HepG2 (cell line): ENCODE measurements around the gene CDK12. TPM values are rescaled to one million over a fixed set of nuclear protein-coding genes. Genes with fewer than 3 reads are reported as not detected.

ENCODE experiments used
- ARHGAP35 ChIP-seq: sonication (generic); formaldehyde crosslinking; IDR thresholded peaks from 2 replicates; pipeline ENCODE4 v1.9.0; 2022; ENCODE audit warnings: mild to moderate bottlenecking, inconsistent platforms, moderate library complexity, missing genetic modification reagents, borderline replicate concordance
- FOSL1 ChIP-seq: sonication (generic); formaldehyde crosslinking; IDR thresholded peaks from 2 replicates; pipeline ENCODE4 v1.9.0; 2021; ENCODE audit warnings: missing genetic modification reagents, borderline replicate concordance
- HNRNPH1 ChIP-seq: fragments of 200-400 bp; formaldehyde crosslinking; optimal IDR thresholded peaks from 2 replicates; pipeline ENCODE3; 2017; ENCODE audit warnings: mild to moderate bottlenecking, low read depth, low read length
- NFKB2 ChIP-seq: sonication (generic); formaldehyde crosslinking; IDR thresholded peaks from 2 replicates; pipeline ENCODE4 v1.4.0; 2020; ENCODE audit warnings: missing genetic modification reagents, borderline replicate concordance
- NR2F2 ChIP-seq: IDR thresholded peaks from 2 replicates; pipeline ENCODE4 v1.6.1; 2012; ENCODE audit warnings: low read depth, inconsistent platforms, borderline replicate concordance
- PTBP1 ChIP-seq: fragments of 200-400 bp; formaldehyde crosslinking; IDR thresholded peaks from 2 replicates; pipeline ENCODE4 v1.6.1; 2018; ENCODE audit warnings: low read length, low read depth; ENCODE audit not compliant: poor library complexity, severe bottlenecking
- SRSF9 ChIP-seq: fragments of 200-400 bp; formaldehyde crosslinking; IDR thresholded peaks from 2 replicates; pipeline ENCODE4 v1.6.1; 2018; ENCODE audit warnings: borderline replicate concordance, mild to moderate bottlenecking, low read depth, low read length; ENCODE audit not compliant: insufficient read depth, poor library complexity, severe bottlenecking
- ZNF225 ChIP-seq: sonication (generic); formaldehyde crosslinking; IDR thresholded peaks from 2 replicates; pipeline ENCODE4 v1.4.0; 2020; ENCODE audit warnings: mild to moderate bottlenecking, missing genetic modification reagents
- ZNF430 ChIP-seq: sonication (generic); formaldehyde crosslinking; IDR thresholded peaks from 2 replicates; pipeline ENCODE4 v1.9.0; 2021; ENCODE audit warnings: mild to moderate bottlenecking, missing genetic modification reagents
- ZNF557 ChIP-seq: sonication (generic); formaldehyde crosslinking; IDR thresholded peaks from 2 replicates; pipeline ENCODE4 v1.4.0; 2020; ENCODE audit warnings: missing genetic modification reagents
- ZSCAN25 ChIP-seq: sonication (generic); formaldehyde crosslinking; IDR thresholded peaks from 2 replicates; pipeline ENCODE4 v1.8.0; 2022; ENCODE audit warnings: mild to moderate bottlenecking, missing genetic modification reagents
- polyA plus RNA-seq, 8 experiments: library from polyadenylated mRNA; depleted of rRNA in 3 of 8; stranded (reverse) in 7 of 8; unstranded in 1 of 8; fragments of >200 nt; fragmentation: Illumina TruSeq in 4 of 8; extraction: Trizol in 4 of 8; gene quantifications; 2 replicates each; pipeline versions ENCODE4 v1.2.1 to v1.2.3, GENCODE V29; 2011 to 2016; ENCODE audit warnings: low read depth in 4 of 8, missing spikeins in 1 of 8, mixed read lengths in 1 of 8; ENCODE audit not compliant: insufficient read depth in 1 of 8
- total RNA-seq, 5 experiments: library from RNA; depleted of rRNA; stranded (reverse); fragments of >200 nt; fragmentation: Illumina TruSeq; extraction: Trizol; gene quantifications; 2 replicates each; pipeline ENCODE4 v1.2.3, GENCODE V29; 2016; ENCODE audit warnings: low read depth in 1 of 5
- TF ChIP-seq, protein P1 (sequence below): sonication (generic); formaldehyde crosslinking; IDR thresholded peaks from 2 replicates; pipeline ENCODE4 v1.4.0; 2020; ENCODE audit warnings: mild to moderate bottlenecking, missing genetic modification reagents, borderline replicate concordance
- TF ChIP-seq, protein P2 (sequence below): sonication (generic); formaldehyde crosslinking; conservative IDR thresholded peaks from 2 replicates; pipeline ENCODE4 v1.4.0; 2020; ENCODE audit warnings: mild to moderate bottlenecking, missing genetic modification reagents, moderate library complexity
- TF ChIP-seq, protein P3 (sequence below): sonication (generic); formaldehyde crosslinking; IDR thresholded peaks from 2 replicates; pipeline ENCODE4 v1.5.0; 2020; ENCODE audit warnings: mild to moderate bottlenecking, missing genetic modification reagents, moderate library complexity
- TF ChIP-seq, protein P4 (sequence below): sonication (generic); formaldehyde crosslinking; IDR thresholded peaks from 2 replicates; pipeline ENCODE4 v1.5.0; 2020; ENCODE audit warnings: missing genetic modification reagents
- TF ChIP-seq, protein P5 (sequence below): sonication (generic); formaldehyde crosslinking; IDR thresholded peaks from 2 replicates; pipeline ENCODE4 v1.9.0; 2021; ENCODE audit warnings: missing genetic modification reagents, mild to moderate bottlenecking, borderline replicate concordance

CDK12 gene
- total and polyA plus RNA-seq, 2 of the 13 experiments (the other 11 are each of a cell fraction or from before 2014, with no cell fraction given) = 24.0 to 88.6 TPM

DNA sequence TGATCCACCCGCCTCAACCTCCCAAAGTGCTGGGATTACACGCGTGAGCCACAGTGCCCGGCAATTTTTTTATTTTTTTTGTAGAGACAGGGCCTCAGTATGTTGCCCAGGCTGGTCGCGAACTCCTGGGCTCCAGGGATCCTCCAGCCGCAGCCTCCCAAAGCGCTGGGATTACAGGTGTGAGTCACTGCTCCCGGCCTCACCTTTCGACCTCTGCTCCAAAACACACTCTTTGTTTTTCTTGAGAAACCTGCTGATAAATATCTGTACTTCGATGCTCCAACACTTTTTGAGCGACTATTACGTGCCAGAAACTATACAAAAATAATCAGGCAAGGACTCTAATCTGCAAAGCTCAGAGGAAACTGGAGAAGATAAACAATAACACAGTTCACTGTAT, 11.2 kb upstream of the CDK12 start (continued):
- TF ChIP-seq, protein P1, sequence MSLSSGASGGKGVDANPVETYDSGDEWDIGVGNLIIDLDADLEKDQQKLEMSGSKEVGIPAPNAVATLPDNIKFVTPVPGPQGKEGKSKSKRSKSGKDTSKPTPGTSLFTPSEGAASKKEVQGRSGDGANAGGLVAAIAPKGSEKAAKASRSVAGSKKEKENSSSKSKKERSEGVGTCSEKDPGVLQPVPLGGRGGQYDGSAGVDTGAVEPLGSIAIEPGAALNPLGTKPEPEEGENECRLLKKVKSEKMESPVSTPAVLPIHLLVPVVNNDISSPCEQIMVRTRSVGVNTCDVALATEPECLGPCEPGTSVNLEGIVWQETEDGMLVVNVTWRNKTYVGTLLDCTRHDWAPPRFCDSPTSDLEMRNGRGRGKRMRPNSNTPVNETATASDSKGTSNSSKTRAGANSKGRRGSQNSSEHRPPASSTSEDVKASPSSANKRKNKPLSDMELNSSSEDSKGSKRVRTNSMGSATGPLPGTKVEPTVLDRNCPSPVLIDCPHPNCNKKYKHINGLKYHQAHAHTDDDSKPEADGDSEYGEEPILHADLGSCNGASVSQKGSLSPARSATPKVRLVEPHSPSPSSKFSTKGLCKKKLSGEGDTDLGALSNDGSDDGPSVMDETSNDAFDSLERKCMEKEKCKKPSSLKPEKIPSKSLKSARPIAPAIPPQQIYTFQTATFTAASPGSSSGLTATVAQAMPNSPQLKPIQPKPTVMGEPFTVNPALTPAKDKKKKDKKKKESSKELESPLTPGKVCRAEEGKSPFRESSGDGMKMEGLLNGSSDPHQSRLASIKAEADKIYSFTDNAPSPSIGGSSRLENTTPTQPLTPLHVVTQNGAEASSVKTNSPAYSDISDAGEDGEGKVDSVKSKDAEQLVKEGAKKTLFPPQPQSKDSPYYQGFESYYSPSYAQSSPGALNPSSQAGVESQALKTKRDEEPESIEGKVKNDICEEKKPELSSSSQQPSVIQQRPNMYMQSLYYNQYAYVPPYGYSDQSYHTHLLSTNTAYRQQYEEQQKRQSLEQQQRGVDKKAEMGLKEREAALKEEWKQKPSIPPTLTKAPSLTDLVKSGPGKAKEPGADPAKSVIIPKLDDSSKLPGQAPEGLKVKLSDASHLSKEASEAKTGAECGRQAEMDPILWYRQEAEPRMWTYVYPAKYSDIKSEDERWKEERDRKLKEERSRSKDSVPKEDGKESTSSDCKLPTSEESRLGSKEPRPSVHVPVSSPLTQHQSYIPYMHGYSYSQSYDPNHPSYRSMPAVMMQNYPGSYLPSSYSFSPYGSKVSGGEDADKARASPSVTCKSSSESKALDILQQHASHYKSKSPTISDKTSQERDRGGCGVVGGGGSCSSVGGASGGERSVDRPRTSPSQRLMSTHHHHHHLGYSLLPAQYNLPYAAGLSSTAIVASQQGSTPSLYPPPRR (CRISPR knock-in tag) = no peak
- TF ChIP-seq SRSF9 = no peak
- TF ChIP-seq ZNF225 (CRISPR knock-in tag) = no peak
- TF ChIP-seq FOSL1 (CRISPR knock-in tag) = peak; percentile 84
- TF ChIP-seq ZSCAN25 (CRISPR knock-in tag) = no peak
- TF ChIP-seq ZNF430 (CRISPR knock-in tag) = no peak
- no peak for TF ChIP-seq ZNF557 (CRISPR knock-in tag)
- no peak for TF ChIP-seq ARHGAP35 (CRISPR knock-in tag)
- TF ChIP-seq PTBP1 = no peak
- TF ChIP-seq, protein P2, sequence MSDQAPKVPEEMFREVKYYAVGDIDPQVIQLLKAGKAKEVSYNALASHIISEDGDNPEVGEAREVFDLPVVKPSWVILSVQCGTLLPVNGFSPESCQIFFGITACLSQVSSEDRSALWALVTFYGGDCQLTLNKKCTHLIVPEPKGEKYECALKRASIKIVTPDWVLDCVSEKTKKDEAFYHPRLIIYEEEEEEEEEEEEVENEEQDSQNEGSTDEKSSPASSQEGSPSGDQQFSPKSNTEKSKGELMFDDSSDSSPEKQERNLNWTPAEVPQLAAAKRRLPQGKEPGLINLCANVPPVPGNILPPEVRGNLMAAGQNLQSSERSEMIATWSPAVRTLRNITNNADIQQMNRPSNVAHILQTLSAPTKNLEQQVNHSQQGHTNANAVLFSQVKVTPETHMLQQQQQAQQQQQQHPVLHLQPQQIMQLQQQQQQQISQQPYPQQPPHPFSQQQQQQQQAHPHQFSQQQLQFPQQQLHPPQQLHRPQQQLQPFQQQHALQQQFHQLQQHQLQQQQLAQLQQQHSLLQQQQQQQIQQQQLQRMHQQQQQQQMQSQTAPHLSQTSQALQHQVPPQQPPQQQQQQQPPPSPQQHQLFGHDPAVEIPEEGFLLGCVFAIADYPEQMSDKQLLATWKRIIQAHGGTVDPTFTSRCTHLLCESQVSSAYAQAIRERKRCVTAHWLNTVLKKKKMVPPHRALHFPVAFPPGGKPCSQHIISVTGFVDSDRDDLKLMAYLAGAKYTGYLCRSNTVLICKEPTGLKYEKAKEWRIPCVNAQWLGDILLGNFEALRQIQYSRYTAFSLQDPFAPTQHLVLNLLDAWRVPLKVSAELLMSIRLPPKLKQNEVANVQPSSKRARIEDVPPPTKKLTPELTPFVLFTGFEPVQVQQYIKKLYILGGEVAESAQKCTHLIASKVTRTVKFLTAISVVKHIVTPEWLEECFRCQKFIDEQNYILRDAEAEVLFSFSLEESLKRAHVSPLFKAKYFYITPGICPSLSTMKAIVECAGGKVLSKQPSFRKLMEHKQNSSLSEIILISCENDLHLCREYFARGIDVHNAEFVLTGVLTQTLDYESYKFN (CRISPR knock-in tag) = peak; percentile 54
- TF ChIP-seq, protein P3, sequence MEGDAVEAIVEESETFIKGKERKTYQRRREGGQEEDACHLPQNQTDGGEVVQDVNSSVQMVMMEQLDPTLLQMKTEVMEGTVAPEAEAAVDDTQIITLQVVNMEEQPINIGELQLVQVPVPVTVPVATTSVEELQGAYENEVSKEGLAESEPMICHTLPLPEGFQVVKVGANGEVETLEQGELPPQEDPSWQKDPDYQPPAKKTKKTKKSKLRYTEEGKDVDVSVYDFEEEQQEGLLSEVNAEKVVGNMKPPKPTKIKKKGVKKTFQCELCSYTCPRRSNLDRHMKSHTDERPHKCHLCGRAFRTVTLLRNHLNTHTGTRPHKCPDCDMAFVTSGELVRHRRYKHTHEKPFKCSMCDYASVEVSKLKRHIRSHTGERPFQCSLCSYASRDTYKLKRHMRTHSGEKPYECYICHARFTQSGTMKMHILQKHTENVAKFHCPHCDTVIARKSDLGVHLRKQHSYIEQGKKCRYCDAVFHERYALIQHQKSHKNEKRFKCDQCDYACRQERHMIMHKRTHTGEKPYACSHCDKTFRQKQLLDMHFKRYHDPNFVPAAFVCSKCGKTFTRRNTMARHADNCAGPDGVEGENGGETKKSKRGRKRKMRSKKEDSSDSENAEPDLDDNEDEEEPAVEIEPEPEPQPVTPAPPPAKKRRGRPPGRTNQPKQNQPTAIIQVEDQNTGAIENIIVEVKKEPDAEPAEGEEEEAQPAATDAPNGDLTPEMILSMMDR (CRISPR knock-in tag) = no peak
- TF ChIP-seq, protein P4, sequence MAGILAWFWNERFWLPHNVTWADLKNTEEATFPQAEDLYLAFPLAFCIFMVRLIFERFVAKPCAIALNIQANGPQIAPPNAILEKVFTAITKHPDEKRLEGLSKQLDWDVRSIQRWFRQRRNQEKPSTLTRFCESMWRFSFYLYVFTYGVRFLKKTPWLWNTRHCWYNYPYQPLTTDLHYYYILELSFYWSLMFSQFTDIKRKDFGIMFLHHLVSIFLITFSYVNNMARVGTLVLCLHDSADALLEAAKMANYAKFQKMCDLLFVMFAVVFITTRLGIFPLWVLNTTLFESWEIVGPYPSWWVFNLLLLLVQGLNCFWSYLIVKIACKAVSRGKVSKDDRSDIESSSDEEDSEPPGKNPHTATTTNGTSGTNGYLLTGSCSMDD (CRISPR knock-in tag) = no peak
- TF ChIP-seq, protein P5, sequence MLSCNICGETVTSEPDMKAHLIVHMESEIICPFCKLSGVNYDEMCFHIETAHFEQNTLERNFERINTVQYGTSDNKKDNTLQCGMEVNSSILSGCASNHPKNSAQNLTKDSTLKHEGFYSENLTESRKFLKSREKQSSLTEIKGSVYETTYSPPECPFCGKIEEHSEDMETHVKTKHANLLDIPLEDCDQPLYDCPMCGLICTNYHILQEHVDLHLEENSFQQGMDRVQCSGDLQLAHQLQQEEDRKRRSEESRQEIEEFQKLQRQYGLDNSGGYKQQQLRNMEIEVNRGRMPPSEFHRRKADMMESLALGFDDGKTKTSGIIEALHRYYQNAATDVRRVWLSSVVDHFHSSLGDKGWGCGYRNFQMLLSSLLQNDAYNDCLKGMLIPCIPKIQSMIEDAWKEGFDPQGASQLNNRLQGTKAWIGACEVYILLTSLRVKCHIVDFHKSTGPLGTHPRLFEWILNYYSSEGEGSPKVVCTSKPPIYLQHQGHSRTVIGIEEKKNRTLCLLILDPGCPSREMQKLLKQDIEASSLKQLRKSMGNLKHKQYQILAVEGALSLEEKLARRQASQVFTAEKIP = no peak
- TF ChIP-seq NFKB2 (CRISPR knock-in tag) = no peak; the same call in 1 of the 2 replicates
- no peak for TF ChIP-seq HNRNPH1
- TF ChIP-seq NR2F2 = peak; percentile 66; the same call in 1 of the 2 replicates
